NCI-H2196 (cell line): ENCODE results near the gene RIPPLY1.
"Not testable (repeated sequence)": the region's sequence is repeated elsewhere in the genome, so short reads cannot be mapped to it uniquely, and the experiment has no call there.

Source experiments
- DNase-seq: peaks from one replicate; lab custom pipeline; 2025; ENCODE audit not compliant: unreplicated experiment; lab: John Stamatoyannopoulos, UW

The RIPPLY1 gene

GRCh38 chrX:106912864-106913263 is 9.7 kb upstream of the RIPPLY1 start:
- DNase-seq, result no peak

GRCh38 chrX:106906361-106906760 is 3.2 kb upstream of the RIPPLY1 start:
- DNase-seq, result no peak

GRCh38 chrX:106905064-106905708 is 2.0 kb upstream of the RIPPLY1 start:
- DNase-seq, result no peak

- DNase-seq, result no peak
Observed at GRCh38 chrX:106903856-106904528, 851 bp upstream of the RIPPLY1 start.

DNA sequence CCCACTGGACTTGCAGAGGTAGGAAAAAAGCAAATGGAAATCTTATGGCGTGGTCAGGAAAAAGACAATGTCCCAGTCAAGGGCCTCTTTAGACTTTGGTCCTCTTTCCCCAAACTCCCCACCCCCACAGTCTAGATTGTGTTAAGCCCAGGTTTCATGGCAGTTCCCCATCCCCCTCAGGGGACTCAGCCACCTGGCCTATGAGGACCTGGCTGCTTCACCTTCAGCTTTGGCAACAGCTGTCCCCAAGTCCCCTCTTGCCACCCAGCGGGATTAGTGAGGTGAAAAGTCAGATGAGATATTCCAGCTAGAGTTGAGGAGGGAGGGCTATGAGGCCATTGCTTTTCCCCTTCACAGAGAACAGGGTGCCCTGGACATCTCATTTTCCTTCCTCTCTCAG is 457 bp downstream of the RIPPLY1 start:
- no peak for DNase-seq

DNA sequence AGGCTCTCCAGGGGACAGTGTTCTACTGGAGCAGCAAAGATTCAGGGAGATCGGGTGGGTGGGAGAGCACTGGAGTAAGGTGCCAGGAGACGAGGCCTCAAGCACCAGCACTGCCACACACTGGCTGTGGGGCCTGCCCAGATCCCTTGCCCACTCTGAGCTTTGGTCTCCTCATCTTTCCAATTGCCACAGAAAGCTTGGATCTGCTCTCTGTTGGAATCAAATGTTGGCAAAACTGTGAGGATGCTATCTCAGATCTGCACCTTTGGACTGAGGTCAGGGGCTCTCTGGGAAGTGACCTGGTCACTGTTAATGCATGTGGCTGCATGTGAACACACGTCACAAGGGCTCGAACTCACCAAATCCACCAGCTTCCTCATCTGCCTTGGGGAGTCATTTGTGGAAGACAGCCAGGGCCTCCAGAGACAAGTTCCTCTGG is 1.3 kb downstream of the RIPPLY1 start:
- no peak for DNase-seq

GRCh38 chrX:106901341-106901740 is 1.8 kb downstream of the RIPPLY1 start:
- DNase-seq, result no peak

- no peak for DNase-seq
Observed at GRCh38 chrX:106899841-106900240, 3.3 kb downstream of the RIPPLY1 start.

DNA sequence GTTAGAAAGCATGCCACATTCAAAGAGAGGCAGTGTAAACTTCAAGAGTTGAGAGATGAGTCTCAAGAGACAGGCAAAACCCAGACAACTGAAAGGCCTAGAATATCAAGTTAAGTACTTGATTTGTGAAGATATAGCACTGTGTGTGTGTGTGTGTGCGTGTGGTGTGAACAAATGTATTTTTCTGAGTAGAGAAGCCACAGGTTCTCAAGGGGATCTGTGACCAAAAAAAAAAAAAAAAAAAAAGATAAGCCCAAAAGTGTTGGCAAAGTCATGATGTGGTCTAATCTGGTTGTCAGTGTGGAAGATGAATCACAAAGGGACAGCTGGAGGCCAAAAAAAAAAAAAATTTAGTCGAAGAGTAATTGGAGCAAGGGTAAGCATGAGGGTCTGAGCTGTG is 3.9 kb downstream of the RIPPLY1 start:
- no peak for DNase-seq

GRCh38 chrX:106898462-106898861 is 4.7 kb downstream of the RIPPLY1 start:
- DNase-seq, result peak; percentile 55

DNA sequence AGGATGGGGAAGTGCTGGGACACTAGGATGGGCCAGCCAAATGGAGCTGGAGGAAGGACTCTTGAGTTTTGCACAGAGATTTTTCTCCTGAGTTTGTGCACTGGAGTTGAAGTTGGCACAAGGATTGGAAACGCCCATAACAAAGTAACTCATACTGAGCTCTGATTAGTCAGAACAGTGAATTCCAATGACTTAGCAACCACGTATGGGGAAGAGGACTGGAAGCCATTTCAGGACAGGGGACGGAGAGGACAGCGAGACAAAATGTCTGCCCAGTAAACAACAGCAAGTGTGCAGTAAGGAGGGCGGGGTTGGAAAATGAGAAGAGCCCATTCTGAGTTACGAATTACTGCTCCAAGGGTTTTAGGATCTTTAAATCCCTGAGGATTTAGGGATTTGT is 5.9 kb downstream of the RIPPLY1 start:
- no peak for DNase-seq

- DNase-seq, result no peak
Observed at GRCh38 chrX:106894978-106895452, 8.1 kb downstream of the RIPPLY1 start.

- peak; percentile 52 for DNase-seq
Observed at GRCh38 chrX:106894392-106894909, 8.7 kb downstream of the RIPPLY1 start.

DNA sequence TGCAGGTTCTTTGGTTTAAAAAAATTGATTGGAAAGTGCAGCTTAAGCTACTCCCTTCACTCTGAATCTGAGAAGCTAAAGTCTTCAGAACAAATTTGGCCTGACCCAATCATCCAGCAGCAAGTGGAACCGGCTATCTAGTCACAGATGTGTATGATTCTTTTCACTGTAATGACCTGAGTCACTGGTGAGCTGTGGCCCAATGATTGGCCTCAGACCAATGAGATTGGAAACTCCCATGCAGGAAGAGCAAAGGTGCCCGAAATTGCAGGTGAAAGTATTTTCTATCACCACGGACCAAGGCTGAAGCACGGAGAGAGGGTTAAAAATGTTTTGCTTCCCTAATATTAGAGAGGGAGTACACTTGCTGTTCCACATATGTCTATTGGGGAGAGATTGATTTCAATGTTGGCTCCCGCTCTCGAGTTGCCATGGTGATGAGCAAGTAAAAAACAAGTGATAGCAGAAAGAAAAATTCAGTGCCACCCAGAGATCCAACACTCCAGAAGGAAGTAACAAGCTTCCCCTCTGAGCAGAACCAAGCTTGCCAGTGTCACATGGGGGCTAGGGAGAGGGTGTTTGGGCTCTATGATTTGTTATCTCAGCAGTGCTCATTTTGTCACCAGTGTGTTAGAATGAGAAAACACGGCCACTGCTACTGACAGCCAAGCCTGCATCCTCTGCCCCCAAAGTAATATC is 11.2 kb downstream of the RIPPLY1 start:
- DNase-seq, result no peak

- no peak for DNase-seq
Observed at GRCh38 chrX:106889468-106889867, 13.7 kb downstream of the RIPPLY1 start.

- DNase-seq, result no peak
Observed at GRCh38 chrX:106875151-106875550, 28.0 kb downstream of the RIPPLY1 start.

DNA sequence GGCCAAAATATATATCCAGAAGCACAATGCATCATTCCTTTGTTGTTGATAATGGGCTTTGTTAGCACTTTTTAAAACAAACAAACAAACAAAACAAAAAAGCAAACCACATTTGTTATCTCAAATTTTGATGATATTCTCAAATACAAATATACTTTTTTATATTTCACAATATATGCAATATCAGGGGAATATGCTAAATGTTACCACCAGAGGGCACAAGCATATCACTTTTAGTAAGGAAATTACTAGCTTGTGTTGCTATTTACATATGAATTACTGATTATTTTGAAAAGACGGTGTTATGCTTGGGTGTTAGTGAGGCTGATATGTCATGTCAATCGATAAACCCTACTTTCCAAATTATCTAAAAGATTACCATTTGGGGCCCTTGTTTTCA is 29.1 kb downstream of the RIPPLY1 start:
- DNase-seq, result peak; percentile 36

DNA sequence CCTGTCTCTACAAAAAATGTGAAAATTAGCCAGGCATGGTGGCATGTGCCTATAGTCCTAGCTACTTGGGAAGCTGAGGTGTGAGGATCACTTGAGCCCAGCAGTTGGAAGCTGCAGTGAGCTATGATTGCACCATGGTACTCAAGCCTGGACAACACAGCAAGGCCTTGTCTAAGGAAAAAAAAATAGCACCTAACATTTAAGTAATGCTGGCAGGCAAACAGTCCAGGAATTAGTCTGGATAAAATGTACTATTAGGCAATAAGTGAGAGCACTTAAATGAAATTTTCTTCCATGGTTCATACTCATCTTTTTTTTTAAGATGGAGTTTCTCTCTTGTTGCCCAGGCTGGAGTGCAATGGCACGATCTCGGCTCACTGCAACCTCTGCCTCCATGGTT is 30.3 kb downstream of the RIPPLY1 start:
- DNase-seq, result not testable (repeated sequence)

DNA sequence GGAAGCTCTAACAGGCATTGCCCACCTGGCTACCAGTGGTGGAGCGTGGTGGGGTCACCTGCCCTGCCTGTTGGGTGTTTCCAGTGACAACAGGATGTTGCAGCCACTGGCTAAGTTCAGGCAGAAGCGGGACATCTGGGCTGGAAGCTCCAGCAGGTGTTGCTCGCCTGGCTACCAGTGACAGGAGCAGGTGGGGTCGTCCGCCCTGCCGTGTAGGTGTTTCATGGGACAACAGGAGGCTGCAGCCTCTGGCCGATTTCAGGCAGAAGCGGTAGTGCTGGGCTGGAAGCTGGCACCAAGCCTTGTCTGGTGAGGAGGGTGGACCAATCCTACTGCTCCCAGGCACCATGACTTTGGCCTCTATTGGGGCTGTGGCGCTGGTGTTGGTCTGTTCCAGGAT is 39.4 kb downstream of the RIPPLY1 start:
- no peak for DNase-seq

GRCh38 chrX:106862972-106863688 is 40.0 kb downstream of the RIPPLY1 start:
- no peak for DNase-seq
